ENCODE measurements around the gene CCSER2.
"Not testable (repeated sequence)": the region's sequence is repeated elsewhere in the genome, so short reads cannot be mapped to it uniquely, and the experiment has no call there.

The CCSER2 gene

DNA sequence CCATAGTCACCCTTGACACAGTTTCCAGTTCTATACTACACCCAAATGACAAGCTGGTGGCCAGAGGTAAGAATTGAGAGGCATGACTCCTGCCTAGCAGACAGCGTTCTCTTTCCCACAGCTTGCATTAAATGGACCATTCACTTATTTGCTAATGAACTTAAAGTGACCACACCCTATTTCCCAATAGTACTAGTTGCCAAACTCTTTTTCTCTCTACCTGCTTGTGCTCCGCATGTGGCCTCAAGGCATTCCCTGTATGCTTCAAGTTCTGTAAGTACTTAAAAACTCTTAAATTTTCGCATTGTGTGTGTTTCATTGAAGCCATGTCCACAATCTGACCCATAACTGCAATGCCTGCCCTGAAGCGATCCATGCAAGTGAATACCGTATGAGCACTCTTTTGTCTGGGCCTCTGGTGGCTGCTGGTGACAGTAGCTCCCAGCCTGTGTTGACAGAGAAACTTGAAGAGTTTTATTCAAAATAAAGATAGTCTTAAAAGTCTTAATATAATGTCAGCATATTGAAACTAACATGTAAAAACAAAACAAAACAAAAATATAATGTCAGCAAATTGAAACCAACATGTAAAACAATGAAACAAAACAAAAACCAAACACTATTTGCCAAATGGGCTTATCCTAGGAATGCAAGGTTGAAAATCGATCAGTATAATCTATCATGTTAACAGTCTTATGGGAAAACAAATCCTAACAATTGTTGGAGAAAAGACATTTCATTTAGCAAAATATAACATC, 73.6 kb downstream of the CCSER2 start:
- FAIRE-seq: peak; percentile 61

GRCh38 chr10:84404783-84405182, 76.4 kb downstream of the CCSER2 start:
- FAIRE-seq: no peak

DNA sequence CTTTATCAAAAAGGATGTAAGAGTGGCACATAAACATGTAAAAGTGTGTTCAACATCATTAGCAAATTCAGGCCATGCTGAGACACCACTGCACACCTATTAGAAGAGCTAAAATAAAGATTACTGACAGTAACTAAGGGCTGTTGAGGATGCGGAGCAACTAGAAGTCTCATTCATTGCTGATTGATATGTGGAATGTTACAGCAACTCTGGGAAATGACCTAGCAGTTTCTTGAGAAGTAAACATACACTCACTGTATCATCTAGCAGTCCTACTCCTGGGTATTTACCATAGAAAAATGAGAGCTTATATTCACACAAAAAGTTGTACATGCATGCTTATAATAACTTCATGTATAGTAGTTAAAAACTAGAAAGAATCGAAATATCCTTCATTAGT, 77.3 kb downstream of the CCSER2 start:
- no peak for FAIRE-seq

DNA sequence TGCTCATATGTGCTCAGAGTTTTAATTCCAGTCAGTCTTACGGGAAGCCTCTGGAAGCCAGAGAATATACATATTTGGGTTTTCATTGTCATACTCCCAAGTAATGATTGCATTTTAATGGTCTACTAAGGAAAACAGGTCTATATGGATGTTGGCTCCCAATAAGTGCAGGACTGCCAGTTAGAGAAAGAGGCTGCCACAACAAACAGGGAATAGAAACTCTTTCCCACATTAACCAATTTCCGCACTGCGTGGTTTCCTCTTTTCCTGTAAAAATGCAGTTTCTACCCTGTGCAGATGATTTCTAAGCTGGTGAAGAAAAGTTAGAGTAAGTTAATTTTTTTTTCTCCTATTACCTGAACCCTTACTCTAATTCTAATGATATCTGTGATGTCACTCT, 78.2 kb downstream of the CCSER2 start:
- no peak for FAIRE-seq

- no peak for FAIRE-seq
Measured at GRCh38 chr10:84407388-84408049, 79.1 kb downstream of the CCSER2 start.

GRCh38 chr10:84412482-84412881, 84.1 kb downstream of the CCSER2 start:
- FAIRE-seq: no peak

GRCh38 chr10:84414110-84414509, 85.7 kb downstream of the CCSER2 start:
- FAIRE-seq: not testable (repeated sequence)

DNA sequence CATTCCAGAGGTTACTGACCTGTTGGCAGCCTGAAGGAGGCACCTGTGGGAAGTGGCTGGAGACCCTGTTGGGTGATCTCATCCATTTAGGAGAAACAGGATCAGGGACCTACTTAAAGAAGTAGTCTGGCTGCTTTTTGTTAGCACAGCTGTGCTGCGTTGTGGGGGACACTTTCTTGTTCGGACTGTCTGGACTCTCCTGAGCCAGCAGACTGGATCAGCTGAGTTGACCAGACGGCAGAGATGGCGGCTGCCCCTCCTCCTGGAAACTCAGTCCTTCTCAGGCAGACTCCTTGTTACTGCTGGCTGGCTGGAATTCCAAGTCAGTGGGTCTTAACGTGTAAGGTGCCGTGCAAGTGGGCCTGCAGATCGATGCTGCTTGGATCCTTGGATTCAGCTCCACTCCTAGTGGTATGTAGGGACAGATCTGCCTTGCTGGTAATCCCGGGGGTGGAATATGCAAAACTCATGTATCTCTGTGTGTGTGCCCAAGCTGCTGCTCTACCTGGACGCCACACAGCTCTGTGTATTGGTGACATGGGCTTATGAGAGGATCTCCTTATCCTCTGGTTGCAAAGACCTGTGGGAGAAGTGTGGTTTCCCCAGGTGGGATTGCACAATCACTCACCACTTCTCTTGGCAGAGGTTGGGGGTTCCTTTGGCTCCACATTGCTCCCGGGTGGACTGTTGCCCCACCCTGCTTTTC, 87.3 kb downstream of the CCSER2 start:
- FAIRE-seq: no peak

DNA sequence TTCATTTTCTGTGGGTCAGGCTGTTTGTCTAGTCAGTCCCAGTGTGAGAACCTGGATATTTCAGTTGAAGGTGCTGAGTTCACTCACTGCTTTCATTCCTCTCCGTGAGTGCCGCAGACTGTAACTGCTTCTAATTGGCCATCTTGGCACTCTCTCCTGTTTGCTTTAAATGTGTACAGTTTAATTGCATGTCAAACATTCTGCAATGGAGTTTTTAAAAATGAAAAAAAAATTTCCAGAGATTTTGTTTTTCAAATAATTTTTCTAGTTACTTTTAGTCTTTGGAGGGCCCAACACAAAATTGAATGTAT, 87.8 kb downstream of the CCSER2 start:
- no peak for FAIRE-seq

- FAIRE-seq: no peak
Measured at GRCh38 chr10:84423719-84424118, 95.3 kb downstream of the CCSER2 start.

- no peak for FAIRE-seq
Measured at GRCh38 chr10:84424731-84425167, 96.4 kb downstream of the CCSER2 start.

DNA sequence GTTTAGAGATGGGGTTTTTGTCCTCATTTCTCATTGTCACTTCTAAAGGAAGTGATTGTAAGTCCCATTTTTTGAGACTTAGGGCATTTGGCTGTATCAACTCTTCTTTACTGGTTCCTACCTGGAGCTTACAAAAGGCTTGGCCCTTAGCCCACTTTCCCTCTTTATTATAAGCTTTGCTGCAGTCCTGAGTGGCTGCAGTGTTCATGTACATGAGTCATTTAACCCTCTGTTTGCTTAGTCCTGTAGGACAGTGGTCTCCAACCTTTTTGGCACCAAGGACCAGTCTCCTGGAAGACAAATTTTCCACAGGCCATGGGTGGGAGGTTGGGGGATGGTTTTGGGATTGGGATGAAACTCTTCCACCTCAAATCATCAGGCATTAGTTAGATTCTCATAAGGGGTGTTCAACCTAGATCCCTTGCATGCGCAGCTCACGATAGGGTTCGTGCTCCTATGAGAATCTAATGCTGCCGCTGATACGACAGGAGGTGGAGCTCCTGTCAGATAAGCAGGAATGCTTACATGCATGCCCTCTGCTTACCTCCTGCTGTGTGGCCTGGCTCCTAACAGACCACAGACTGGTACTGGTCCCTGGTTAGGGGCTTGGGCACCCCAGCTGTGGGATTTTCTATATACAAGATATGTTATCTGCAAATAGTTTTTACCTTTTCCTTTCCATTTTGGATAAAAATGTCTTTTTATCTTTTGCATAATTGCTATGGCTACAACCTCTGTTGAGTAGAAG, 99.7 kb downstream of the CCSER2 start:
- FAIRE-seq: no peak

DNA sequence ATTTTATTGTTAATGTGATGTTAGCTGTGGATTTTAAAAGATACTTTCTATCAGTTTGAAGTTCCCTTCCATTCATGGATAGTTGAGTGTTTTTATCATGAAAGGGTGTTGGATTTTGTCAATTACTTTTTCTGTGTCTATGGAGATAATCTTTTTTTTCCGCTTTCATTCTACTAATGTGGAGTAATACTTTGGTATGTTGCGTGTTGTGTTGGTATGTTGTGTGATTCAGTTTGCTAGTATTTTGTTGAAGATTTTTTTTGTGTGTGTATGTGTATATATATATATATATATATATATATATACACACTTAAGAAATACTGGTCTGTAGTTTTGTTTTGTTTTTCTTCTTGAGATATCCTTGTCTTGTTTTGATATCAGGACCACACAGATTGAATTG, 100.3 kb downstream of the CCSER2 start:
- FAIRE-seq: no peak

GRCh38 chr10:84429926-84430520, 101.6 kb downstream of the CCSER2 start:
- no peak for FAIRE-seq

DNA sequence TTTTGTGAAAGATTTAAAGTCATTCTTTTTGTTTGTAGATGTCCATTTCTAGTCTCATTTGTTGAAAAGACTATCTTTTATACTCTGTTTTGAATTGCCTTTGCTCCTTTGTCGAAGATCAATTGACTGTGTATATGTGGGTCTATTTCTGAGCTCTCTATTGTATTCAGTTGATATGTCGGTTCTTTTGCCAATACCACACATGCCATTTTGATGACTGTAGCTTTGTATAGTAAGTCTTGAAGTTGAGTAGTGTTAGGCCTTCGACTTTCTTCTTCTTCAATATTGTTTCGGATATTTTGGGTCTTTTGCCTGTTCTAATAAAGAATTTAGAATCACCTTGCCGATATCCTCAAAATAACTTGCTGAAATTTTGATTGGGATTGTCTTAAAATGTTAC, 104.5 kb downstream of the CCSER2 start:
- FAIRE-seq: no peak

DNA sequence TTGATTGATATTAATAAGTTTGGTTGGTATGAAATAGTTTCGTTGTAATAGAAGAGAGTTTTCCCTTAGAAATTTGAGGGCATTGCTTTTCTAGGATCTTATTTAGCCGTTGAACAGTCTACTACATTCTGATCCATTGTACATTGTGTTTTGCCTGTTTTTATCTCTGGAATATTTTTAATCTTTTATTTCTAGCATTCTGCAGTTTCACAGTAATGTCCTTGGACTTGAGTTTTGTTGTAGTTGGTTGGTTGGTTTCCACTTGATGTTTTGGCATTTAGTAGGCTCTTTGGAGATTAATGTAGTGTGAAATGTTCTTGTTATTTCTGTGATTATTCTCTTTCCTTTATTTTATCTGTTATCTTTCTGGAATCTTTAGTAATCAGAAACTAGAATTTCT, 112.4 kb downstream of the CCSER2 start:
- no peak for FAIRE-seq

- no peak for FAIRE-seq
Measured at GRCh38 chr10:84447701-84448400, 119.5 kb downstream of the CCSER2 start.

- not testable (repeated sequence) for FAIRE-seq
Measured at GRCh38 chr10:84449351-84449750, 121.0 kb downstream of the CCSER2 start.

DNA sequence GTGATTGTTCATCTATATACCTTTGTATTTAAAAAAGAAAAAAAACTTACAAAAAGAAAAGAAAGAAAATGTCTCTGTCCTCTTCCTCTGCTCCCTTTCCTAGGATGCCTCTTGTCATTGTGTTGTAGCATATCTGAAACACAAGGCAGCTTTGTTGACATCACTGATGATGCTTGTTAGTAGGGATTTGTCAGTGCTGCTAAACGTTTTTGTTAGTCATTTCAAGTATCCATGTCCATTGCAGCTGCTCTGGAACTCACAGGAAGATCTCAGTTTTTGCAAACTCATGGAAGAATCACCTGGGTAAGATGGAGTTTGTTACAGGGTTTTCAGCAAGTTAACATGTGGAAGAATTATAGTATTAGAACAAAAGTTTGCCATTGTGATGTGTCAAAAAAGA, 123.6 kb downstream of the CCSER2 start:
- FAIRE-seq: no peak

GRCh38 chr10:84453303-84453702, 124.9 kb downstream of the CCSER2 start:
- no peak for FAIRE-seq

- no peak for FAIRE-seq
Measured at GRCh38 chr10:84456126-84456525, 127.7 kb downstream of the CCSER2 start.

DNA sequence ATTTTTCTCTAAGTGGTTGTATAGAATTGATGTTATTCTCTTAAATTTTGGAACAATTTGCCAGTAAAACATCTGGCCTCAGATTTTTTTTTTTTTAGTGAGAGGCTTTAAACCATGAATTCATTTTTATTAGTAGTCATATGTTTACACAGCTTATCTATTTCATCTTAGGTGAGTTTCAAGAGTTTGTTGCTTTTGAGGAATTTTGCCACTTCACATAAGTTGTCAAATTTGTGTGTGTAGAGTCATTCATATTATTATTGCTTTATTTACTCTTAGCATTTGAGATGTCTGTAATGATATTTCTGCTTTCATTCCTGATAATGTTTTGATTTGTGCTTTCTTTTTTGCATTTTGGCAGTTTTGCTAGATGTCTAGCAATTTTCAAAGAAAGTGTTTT, 132.1 kb downstream of the CCSER2 start:
- FAIRE-seq: no peak

All from endometrium (tissue), 2 donors.